ENCODE results near the gene CDC42BPA.

Gene CDC42BPA

GRCh38 chr1:227318853-227319607 lies 738 bp upstream of the CDC42BPA start:
- H3K9me3 Mint-ChIP-seq: peaks cover 4% of the 10 kb centered on the region
- no peaks in the 10 kb centered on the region for H3K36me3 Mint-ChIP-seq
- no peak overlapping the region for H3K27ac Mint-ChIP-seq
- ATAC-seq (no peak), DNase-seq (ENCODE audit: low spot score in 2 of 2) (no peak)
- no peaks in the 10 kb centered on the region for H3K4me1 Mint-ChIP-seq
- peak overlapping the region; percentile 62 for H3K4me3 Mint-ChIP-seq

- Mint-ChIP-seq H3K4me3 (peak overlapping the region; percentile 62), H3K4me1 (no peaks in the 10 kb centered on the region), H3K27ac (peak overlapping the region; percentile 45), H3K9me3 (no peaks in the 10 kb centered on the region), H3K36me3 (no peaks in the 10 kb centered on the region)
- ATAC-seq (no peak), DNase-seq (ENCODE audit: low spot score in 2 of 2) (peak; percentile 4 to 51)
These were observed 723 bp downstream of the CDC42BPA start for GRCh38 chr1:227317523-227318015.

- Mint-ChIP-seq H3K27ac (peak overlapping the region; percentile 45), H3K4me1 (no peaks in the 10 kb centered on the region), H3K36me3 (no peaks in the 10 kb centered on the region), H3K9me3 (no peaks in the 10 kb centered on the region), H3K4me3 (peak overlapping the region; percentile 62)
- no peak for ATAC-seq
- DNase-seq (ENCODE audit: low spot score in 2 of 2): no peak
These were observed 1.3 kb downstream of the CDC42BPA start for GRCh38 chr1:227317011-227317451.

GRCh38 chr1:227316456-227316855 lies 1.8 kb downstream of the CDC42BPA start:
- Mint-ChIP-seq H3K4me1 (no peaks in the 10 kb centered on the region), H3K36me3 (no peaks in the 10 kb centered on the region), H3K4me3 (peak overlapping the region; percentile 62), H3K9me3 (no peaks in the 10 kb centered on the region), H3K27ac (no peak overlapping the region)
- no peak for DNase-seq (ENCODE audit: low spot score in 2 of 2)
- ATAC-seq: no peak

- Mint-ChIP-seq H3K4me3 (no peak overlapping the region), H3K27ac (no peak overlapping the region), H3K9me3 (no peaks in the 10 kb centered on the region), H3K36me3 (no peaks in the 10 kb centered on the region), H3K4me1 (no peaks in the 10 kb centered on the region)
- ATAC-seq (no peak), DNase-seq (ENCODE audit: low spot score in 2 of 2) (no peak)
These were observed 2.5 kb downstream of the CDC42BPA start for GRCh38 chr1:227315629-227316346.

GRCh38 chr1:227314014-227314848 lies 4.1 kb downstream of the CDC42BPA start:
- H3K4me1 Mint-ChIP-seq: no peaks in the 10 kb centered on the region
- DNase-seq (ENCODE audit: low spot score in 2 of 2): no peak
- no peaks in the 10 kb centered on the region for H3K9me3 Mint-ChIP-seq
- H3K4me3 Mint-ChIP-seq: no peak overlapping the region
- H3K27ac Mint-ChIP-seq: no peak overlapping the region
- no peaks in the 10 kb centered on the region for H3K36me3 Mint-ChIP-seq
- ATAC-seq: no peak

GRCh38 chr1:227312361-227313025 lies 5.8 kb downstream of the CDC42BPA start:
- no peak for ATAC-seq

GRCh38 chr1:227311389-227312001 lies 6.8 kb downstream of the CDC42BPA start:
- Mint-ChIP-seq H3K36me3 (no peaks in the 10 kb centered on the region), H3K4me3 (no peak overlapping the region), H3K27ac (no peak overlapping the region), H3K4me1 (no peaks in the 10 kb centered on the region), H3K9me3 (no peaks in the 10 kb centered on the region)
- no peak for ATAC-seq
- no peak for DNase-seq (ENCODE audit: low spot score in 2 of 2)

More at GRCh38 chr1:227312361-227313025, 5.8 kb downstream of the CDC42BPA start:
- Mint-ChIP-seq H3K4me1 (no peaks in the 10 kb centered on the region), H3K36me3 (no peaks in the 10 kb centered on the region), H3K27ac (no peak overlapping the region), H3K9me3 (no peaks in the 10 kb centered on the region), H3K4me3 (no peak overlapping the region)
- no peak for DNase-seq (ENCODE audit: low spot score in 2 of 2)

- Mint-ChIP-seq H3K9me3 (no peaks in the 10 kb centered on the region), H3K4me1 (no peaks in the 10 kb centered on the region), H3K4me3 (no peak overlapping the region), H3K27ac (no peak overlapping the region), H3K36me3 (no peaks in the 10 kb centered on the region)
- DNase-seq (ENCODE audit: low spot score in 2 of 2) (no peak), ATAC-seq (no peak)
These were observed 9.6 kb downstream of the CDC42BPA start for GRCh38 chr1:227308367-227309336.

GRCh38 chr1:227306689-227307088 lies 11.6 kb downstream of the CDC42BPA start:
- DNase-seq (ENCODE audit: low spot score in 2 of 2) (no peak), ATAC-seq (no peak)
- H3K27ac Mint-ChIP-seq: no peak overlapping the region
- H3K36me3 Mint-ChIP-seq: no peaks in the 10 kb centered on the region
- H3K4me3 Mint-ChIP-seq: no peak overlapping the region
- H3K4me1 Mint-ChIP-seq: no peaks in the 10 kb centered on the region
- H3K9me3 Mint-ChIP-seq: no peaks in the 10 kb centered on the region

- DNase-seq (ENCODE audit: low spot score in 2 of 2): no peak
- no peaks in the 10 kb centered on the region for H3K36me3 Mint-ChIP-seq
- H3K9me3 Mint-ChIP-seq: no peaks in the 10 kb centered on the region
- no peaks in the 10 kb centered on the region for H3K4me1 Mint-ChIP-seq
- no peak overlapping the region for H3K27ac Mint-ChIP-seq
- ATAC-seq: no peak
- H3K4me3 Mint-ChIP-seq: no peak overlapping the region
These were observed 12.2 kb downstream of the CDC42BPA start for GRCh38 chr1:227305894-227306626.

GRCh38 chr1:227304665-227305064 lies 13.6 kb downstream of the CDC42BPA start:
- H3K4me1 Mint-ChIP-seq: no peaks in the 10 kb centered on the region
- H3K27ac Mint-ChIP-seq: no peak overlapping the region
- H3K36me3 Mint-ChIP-seq: no peaks in the 10 kb centered on the region
- ATAC-seq: no peak
- H3K4me3 Mint-ChIP-seq: no peak overlapping the region
- H3K9me3 Mint-ChIP-seq: no peaks in the 10 kb centered on the region
- DNase-seq (ENCODE audit: low spot score in 2 of 2): no peak

- Mint-ChIP-seq H3K36me3 (no peaks in the 10 kb centered on the region), H3K4me1 (no peaks in the 10 kb centered on the region), H3K4me3 (no peak overlapping the region), H3K27ac (no peak overlapping the region), H3K9me3 (no peaks in the 10 kb centered on the region)
- ATAC-seq (no peak), DNase-seq (ENCODE audit: low spot score in 2 of 2) (no peak)
These were observed 14.6 kb downstream of the CDC42BPA start for GRCh38 chr1:227303662-227304061.
